GM12872 (cell line): ENCODE measurements around the gene GPR180.

Experiments used
- TF ChIP-seq, protein P1 (sequence below): IDR thresholded peaks from 3 replicates; pipeline ENCODE4 v1.5.1; 2011; ENCODE audit warnings: low read depth, mild to moderate bottlenecking, low read length, moderate library complexity; ENCODE audit not compliant: insufficient read depth

Gene GPR180

DNA sequence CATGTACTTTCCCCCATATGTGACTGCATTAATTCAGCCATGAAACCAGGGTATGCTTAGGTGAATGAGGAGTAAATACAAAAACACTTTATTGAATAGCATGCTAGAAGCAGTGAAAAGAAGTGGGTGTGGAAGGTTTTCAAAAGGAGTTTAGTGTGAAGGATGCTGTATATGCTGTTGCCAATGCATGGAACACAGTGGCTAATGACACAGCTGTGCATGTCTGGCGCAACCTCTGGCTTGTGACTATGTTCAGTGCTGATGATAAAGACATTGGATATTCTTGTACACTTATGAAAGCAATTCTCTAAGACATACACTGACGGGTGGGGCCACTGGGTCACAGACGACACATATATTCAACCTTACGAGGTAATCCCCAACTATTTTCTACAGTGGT, 55.5 kb downstream of the GPR180 start:
- TF ChIP-seq, protein P1, sequence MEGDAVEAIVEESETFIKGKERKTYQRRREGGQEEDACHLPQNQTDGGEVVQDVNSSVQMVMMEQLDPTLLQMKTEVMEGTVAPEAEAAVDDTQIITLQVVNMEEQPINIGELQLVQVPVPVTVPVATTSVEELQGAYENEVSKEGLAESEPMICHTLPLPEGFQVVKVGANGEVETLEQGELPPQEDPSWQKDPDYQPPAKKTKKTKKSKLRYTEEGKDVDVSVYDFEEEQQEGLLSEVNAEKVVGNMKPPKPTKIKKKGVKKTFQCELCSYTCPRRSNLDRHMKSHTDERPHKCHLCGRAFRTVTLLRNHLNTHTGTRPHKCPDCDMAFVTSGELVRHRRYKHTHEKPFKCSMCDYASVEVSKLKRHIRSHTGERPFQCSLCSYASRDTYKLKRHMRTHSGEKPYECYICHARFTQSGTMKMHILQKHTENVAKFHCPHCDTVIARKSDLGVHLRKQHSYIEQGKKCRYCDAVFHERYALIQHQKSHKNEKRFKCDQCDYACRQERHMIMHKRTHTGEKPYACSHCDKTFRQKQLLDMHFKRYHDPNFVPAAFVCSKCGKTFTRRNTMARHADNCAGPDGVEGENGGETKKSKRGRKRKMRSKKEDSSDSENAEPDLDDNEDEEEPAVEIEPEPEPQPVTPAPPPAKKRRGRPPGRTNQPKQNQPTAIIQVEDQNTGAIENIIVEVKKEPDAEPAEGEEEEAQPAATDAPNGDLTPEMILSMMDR = no peak

DNA sequence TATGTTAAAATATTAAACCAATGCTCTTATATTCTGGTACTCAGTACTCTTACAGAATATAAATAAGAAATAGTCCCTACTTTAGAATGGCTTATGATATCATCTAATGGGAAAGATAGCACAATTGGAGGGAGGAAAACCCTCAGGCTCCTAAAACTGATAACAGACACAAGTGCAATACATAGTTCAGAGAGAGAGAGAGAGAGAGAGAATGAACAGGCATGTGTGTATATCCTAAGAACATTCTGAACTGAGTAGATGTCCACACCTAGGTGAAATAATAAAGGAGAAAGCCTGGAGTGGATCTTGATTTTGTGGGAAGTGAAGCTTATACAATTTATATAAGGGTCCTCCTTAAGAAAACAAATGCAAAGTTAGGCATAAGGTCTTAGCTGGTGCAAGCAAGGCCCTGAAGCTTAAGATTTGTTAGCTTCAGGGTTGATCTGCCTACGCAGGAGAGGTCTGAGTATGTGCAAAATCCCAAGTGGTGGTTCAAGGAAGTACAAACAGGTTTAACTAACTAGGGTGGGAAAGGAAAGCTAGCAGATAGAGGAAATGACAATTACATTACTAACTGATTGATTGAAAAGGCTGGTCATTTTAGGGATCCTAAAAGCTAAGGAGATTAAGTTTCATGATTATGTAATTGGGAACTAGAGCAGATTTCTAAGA, 57.4 kb downstream of the GPR180 start:
- TF ChIP-seq, protein P1 = 0 out of 3 replicates have a peak, but pooled peaks have one; percentile 2

DNA sequence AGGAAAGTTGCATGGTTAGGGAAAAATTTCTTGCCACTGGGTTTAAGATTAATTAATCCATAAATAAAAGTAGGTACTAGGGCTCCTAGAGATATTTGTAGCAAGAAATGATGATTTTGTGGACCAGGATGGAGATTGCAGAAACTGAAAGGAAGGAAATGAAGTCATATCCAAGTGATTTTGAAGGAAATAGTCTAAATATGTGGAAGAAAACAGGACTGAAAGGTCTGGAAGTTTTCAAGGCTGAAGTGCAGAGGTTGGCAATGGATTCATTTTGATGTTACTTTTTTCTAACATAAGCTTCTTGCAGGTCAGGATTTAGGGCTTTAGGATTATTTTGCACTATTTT, 57.9 kb downstream of the GPR180 start:
- TF ChIP-seq, protein P1 = no peak

DNA sequence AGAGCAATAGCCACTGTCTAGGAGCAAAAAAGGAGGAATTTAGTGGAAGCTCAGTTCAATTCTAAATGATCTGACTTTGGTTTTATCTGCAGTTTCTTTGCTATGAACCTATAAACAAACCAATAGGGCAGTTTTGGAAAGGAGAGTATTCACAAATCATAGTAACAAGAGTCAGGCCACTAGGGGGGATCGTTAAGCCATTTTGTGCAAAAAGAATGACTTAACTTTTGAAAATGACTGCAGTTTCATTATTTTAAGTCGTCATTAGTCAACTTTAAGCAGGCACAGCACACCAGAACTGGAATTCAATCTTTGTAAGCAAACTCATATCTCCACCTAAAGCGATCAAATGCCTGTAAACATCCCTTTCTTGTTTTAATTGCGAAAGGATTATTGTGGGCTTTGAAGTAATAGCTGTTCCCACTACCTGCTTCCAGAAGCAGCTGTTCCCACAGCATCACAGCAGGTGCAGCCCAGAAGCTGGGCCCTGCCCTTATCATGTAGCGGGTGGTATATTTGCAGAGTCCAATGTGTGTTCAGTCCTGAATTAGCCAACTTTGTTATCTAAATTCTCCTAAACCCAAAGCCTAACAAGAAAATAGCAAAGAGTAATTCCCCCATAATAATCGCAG, 59.2 kb downstream of the GPR180 start:
- TF ChIP-seq, protein P1 = peak; percentile 48; the same call in 2 of the 3 replicates

DNA sequence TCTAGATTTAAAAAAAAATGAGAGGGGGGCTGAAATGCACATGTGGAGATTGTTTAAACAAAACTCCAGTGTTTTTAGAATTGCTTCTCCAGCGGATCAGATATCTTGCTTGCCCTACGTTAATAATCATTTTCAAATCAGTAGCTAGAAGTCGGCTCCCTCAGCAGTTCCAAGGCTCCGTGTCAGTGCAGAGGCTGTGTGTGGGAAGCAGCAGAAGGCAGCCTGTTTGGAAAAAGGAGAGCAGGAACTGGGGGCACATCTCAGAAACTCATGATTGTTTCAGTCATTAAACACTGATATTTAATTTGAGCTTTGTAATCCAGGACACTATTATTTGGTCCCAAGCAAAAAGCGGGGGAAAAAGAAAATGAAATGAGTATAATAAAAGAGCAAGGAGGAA, 59.7 kb downstream of the GPR180 start:
- TF ChIP-seq, protein P1 = no peak

DNA sequence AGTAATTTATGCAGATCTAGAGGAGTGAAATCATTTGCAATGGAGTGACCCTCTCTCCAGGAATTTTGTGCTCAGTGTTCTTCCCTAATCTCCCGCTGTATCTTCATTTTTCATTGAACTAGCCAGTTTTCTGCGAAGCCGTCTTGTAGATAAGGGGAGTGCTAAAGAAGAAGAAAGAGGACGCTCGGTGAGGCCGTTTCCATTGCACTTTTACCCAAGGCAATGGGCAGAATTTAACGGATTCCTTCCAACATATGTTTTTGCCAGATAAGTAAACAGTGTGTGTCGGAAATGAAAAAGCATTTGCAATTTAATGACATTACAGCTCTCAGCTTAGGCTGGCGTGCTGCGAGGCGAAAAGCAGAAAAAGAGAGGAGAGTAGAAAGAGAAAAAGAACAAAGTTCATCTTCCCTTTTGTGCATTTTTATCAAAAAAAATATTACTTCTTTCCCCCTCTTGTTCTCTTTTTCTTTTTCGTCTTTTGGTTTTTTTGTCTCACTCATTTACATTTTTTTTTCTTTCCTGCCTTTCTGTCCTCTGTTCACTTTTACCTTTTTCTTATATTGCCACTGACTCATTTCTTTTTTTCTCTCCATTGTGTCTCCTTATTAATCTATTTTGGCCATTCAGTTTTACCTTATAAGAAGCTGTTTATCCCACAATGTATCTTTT, 60.8 kb downstream of the GPR180 start:
- TF ChIP-seq, protein P1 = no peak

DNA sequence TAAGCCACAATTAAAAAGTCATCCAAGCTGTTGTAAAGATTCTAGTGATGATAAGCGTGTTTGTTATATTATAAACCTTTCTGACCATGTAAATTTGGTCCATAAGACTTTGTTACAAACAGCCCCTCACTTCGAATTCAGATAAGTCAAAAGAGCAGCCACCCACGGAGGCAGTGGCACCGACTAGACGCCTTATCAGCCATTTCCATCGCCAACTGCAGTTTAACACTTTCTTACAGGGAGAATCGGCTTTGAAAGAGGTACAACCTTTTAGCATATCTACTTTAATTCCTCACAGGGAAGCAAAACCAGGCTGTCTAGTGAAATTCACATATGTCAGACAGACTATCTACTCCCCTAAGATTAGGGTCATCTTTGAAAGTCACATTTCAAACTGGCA, 63.2 kb downstream of the GPR180 start:
- TF ChIP-seq, protein P1 = no peak
